ENCODE data around the gene IAH1.
"Not testable (repeated sequence)": the region's sequence is repeated elsewhere in the genome, so short reads cannot be mapped to it uniquely, and the experiment has no call there.

IAH1 gene

GRCh38 chr2:9473985-9474360, 378 bp upstream of the IAH1 start:
- peak; percentile 75 for DNase-seq

- DNase-seq = no peak
Observed at GRCh38 chr2:9477914-9478313, 3.6 kb downstream of the IAH1 start.

GRCh38 chr2:9478526-9478925, 4.2 kb downstream of the IAH1 start:
- no peak for DNase-seq

- no peak for DNase-seq
Observed at GRCh38 chr2:9480157-9480556, 5.8 kb downstream of the IAH1 start.

- no peak for DNase-seq
Observed at GRCh38 chr2:9483107-9483506, 8.8 kb downstream of the IAH1 start.

GRCh38 chr2:9484533-9484932, 10.2 kb downstream of the IAH1 start:
- DNase-seq = no peak

- DNase-seq = no peak
Observed at GRCh38 chr2:9488583-9489547, 14.5 kb downstream of the IAH1 start.

- no peak for DNase-seq
Observed at GRCh38 chr2:9490789-9491188, 16.4 kb downstream of the IAH1 start.

GRCh38 chr2:9492927-9493326, 18.6 kb downstream of the IAH1 start:
- no peak for DNase-seq

- no peak for DNase-seq
Observed at GRCh38 chr2:9493478-9493877, 19.1 kb downstream of the IAH1 start.

- DNase-seq = no peak
Observed at GRCh38 chr2:9494081-9494480, 19.7 kb downstream of the IAH1 start.

- no peak for DNase-seq
Observed at GRCh38 chr2:9497017-9497416, 22.7 kb downstream of the IAH1 start.

GRCh38 chr2:9498210-9498609, 23.9 kb downstream of the IAH1 start:
- DNase-seq = no peak

GRCh38 chr2:9508931-9509330, 34.6 kb downstream of the IAH1 start:
- no peak for DNase-seq

- DNase-seq = not testable (repeated sequence)
Observed at GRCh38 chr2:9513946-9514345, 39.6 kb downstream of the IAH1 start.

GRCh38 chr2:9517118-9517782, 42.9 kb downstream of the IAH1 start:
- DNase-seq = no peak

GRCh38 chr2:9518163-9518562, 43.8 kb downstream of the IAH1 start:
- DNase-seq = no peak

- DNase-seq = no peak
Observed at GRCh38 chr2:9518780-9519179, 44.4 kb downstream of the IAH1 start.

GRCh38 chr2:9519250-9519649, 44.9 kb downstream of the IAH1 start:
- DNase-seq = no peak

- DNase-seq = no peak
Observed at GRCh38 chr2:9524291-9524690, 49.9 kb downstream of the IAH1 start.

- no peak for DNase-seq
Observed at GRCh38 chr2:9525266-9525665, 50.9 kb downstream of the IAH1 start.

- DNase-seq = no peak
Observed at GRCh38 chr2:9527995-9528787, 53.8 kb downstream of the IAH1 start.

- no peak for DNase-seq
Observed at GRCh38 chr2:9532421-9532820, 58.1 kb downstream of the IAH1 start.

GRCh38 chr2:9533663-9534062, 59.3 kb downstream of the IAH1 start:
- no peak for DNase-seq
